HG03571 (cell line): ENCODE results near the gene CEACAM1.
"Not testable (repeated sequence)": the region's sequence is repeated elsewhere in the genome, so short reads cannot be mapped to it uniquely, and the experiment has no call there.

Experiments
- ATAC-seq: cut with Tn5 transposase; IDR thresholded peaks from one replicate; pipeline ENCODE4 v1.9.1; 2021; ENCODE audit not compliant: unreplicated experiment

Gene CEACAM1

DNA sequence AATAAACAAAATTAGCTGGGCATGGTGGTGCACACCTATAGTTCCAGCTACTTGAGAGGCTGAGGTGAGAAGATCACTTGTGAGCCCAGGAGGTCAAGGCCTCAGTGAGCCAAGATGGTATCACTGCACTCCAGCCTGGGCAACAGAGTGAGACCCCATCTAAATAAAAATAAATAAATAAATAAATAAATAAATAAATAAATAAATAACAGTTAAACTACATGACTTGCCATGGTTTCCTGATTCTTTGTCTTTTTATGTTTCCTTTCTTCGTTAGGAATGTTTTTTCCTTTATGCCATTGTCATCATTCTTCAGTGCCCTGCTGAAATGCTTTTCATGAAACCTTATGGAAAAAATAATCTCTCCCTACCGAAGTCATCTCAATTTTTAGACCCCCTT lies 50.3 kb downstream of the CEACAM1 start:
- ATAC-seq, result no peak

DNA sequence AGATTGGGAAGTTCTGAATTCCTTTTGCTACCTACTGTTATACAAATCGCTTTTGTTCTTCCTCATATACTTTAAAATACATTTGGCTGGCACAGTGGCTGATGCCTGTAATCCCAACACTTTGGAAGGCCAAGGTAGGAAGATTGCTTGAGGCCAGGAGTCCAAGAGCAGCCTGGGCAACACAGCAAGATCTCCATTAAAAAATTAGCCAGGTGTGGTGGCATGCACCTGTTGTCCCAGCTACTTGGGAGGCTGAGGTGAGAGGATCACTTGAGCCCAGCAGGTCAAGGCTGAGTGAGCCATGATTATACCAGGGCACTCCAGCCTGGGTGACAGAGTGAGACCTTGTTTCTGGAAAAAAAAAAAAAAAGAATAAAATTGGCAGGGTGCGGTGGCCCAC lies 51.2 kb downstream of the CEACAM1 start:
- no peak for ATAC-seq

DNA sequence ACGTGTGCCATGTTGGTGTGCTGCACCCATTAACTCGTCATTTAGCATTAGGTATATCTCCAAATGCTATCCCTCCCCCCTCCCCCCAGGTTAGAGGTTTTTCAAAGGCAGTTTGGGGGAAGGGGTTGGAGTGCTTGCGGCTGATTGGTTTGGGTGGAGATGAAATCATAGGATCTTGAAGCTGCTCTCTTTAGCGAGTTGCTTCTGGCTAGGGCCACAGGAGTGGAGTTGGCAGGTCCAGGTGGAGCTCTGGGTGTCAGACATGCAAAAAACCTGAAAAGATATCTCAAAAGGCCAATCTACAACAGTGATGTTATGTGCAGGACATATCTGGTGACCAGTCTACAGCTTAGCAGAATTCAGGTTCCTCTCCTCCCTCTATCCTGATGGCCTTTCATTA lies 52.9 kb downstream of the CEACAM1 start:
- no peak for ATAC-seq

DNA sequence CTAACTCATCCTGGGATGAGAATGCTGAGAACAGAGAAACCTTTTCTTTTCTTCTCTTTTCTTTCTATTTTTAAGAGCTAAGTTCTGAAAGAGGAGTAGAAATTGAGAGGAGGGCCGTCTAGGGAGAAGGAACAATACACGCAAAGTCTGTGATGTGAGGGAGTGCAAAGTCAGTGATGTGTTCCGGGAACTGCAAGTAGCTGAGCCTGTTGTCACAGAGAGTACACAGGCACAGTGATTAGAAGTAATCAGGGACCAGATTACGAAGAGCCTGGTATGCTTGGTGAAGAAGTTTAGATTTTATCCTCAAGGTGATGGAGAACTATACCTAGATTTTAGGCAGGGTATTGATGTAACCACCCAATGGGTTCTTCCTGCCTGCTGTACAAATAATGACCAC lies 53.5 kb downstream of the CEACAM1 start:
- no peak for ATAC-seq

DNA sequence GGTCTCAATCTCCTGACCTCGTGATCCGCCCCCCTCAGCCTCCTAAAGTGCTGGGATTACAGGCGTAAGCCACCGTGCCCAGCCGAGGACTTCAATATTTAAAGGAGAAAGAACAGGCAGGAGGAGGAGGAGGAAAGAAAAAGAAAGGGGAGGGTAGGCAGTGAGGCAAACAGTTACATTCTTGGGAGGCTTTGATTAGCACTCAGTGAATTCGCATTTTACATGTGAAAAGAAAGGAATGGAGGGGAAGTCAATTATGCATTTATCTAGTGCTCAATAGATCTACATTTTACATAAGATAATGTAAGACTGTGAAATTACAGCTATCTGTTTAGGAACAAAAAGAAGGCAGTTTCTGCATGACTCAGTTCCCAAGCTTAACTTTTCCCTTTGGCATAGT lies 54.6 kb downstream of the CEACAM1 start:
- ATAC-seq, result no peak

DNA sequence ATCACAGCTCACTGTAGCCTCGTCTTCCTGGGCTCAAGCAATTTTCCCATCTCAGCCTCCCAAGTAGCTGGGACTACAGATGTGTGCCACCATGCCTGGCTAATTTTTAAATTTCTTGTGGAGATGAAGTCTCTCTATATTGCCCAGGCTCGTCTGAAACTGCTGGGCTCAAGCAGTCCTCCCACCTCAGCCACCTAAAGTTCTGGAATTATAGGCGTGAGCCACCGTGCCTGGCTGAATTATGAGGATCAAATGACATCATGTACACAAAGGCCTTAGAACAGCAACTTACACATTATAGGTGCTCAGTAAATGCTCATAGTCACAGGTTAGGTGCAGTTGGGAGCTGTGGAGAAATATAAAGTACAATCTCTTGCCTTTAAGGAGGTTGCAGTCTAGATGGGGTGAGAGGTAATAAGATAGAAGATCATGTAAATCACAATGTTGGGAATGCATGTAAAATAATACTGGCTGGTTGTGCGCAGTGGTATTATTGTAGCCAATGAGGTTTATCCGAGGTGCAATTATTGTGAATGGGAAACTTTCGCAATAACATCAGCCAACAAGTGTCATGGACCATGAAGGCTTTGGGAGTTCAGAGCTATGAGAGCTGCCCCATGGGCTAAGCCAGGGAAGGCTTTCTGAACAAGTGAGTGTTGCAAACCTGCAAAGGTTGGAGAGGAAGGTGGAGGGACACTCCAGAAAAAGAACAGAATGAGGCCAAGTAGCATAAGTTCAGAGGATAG lies 55.7 kb downstream of the CEACAM1 start:
- no peak for ATAC-seq

DNA sequence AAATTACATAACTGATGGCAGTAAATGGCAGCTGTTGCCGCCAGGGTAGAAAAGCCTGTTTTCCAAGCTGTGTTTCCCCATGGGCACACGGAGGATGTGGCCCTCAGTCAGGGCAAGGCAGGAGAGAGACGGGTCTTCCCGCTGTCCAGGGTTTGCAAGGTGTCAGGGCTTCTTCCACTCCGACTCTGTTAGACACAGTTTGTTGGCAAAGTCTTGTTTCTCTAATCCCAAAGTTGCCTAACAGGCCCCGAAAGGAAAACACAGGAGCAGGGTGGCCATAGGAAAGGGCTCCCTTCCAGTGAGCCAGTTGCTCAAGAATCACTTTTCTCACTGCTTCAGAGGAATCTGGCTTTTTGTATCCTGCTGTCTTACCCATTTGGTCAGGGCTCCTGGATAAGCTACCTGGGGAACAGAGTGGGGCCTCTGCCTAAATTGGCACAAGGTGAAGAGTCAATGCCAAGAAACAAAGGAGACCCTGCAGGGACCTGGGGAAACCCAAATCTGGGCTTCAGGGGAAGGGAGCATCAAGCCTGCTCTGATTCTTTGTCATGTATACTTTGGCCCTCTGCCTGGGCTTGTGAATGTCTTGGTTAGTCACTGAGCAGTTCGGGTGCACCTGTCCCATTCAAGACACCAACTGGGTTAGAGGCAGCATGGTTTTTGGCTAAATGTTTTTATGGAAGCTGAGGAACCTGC lies 56.6 kb downstream of the CEACAM1 start:
- ATAC-seq, result no peak

DNA sequence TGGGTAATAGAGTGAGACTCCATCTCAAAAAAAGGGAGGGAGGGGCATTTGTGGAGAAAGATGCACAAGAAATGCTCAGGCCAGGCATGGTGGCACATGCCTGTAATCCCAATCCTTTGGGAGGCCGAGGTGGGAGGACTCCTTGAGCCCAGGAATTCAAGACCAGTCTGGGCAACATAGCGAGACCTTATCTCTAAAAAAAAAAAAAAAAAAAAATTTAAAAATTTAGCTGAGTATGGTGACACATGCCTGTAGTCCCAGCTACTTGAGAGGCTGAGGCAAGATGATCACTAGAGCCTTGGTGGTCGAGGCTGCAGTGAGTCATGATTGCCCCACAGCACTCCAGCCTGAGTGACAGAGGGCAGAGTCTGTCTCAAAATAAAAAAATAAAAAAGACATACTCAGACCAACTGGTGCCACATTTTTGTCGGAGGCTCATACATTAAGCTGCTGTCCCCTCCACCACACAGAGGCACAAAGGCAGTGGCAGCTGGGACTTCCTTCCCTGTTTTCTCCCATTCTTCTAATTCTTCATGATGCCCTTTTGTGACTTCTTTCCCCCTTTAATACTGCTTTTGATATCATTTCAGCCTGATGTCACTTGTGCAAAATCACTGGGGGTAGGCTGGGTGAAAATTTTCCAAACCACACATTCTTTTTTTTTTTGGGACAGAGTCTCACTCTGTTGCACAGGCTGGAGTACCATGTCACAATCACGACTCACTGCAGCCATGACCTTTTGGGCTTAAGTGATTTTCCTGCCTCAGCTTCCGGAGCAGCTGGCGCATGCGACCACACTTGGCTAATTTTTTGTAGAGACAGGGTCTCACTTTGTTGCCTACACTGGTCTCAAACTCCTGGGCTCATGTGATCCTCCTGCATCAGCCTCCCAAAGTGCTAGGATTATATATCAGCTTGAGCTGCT lies 58.7 kb downstream of the CEACAM1 start:
- no peak for ATAC-seq

DNA sequence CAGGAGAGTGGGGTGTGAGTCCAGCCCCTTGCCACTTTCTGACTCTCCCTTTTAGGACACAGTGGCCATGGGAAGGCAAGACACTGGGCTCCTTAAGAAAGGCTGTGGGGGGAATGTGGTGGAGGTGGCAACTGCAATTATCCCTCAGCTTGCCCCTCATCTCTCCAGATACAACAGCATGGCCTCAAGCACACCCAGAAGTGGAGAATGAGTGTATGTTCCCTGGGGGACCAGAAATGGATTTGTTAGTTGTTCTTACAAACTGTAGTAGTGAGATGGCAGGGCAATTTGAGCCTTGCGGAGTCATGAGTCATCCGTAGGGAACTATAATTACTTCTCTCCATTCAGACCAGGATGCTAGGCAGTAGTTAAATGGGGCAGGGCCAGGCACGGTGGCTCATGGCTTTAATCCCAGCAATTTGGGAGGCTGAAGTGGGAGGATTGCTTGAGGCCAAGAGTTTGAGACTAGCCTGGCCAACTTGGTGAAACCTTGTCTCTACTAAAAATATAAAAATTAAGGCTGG lies 59.9 kb downstream of the CEACAM1 start:
- ATAC-seq, result no peak

DNA sequence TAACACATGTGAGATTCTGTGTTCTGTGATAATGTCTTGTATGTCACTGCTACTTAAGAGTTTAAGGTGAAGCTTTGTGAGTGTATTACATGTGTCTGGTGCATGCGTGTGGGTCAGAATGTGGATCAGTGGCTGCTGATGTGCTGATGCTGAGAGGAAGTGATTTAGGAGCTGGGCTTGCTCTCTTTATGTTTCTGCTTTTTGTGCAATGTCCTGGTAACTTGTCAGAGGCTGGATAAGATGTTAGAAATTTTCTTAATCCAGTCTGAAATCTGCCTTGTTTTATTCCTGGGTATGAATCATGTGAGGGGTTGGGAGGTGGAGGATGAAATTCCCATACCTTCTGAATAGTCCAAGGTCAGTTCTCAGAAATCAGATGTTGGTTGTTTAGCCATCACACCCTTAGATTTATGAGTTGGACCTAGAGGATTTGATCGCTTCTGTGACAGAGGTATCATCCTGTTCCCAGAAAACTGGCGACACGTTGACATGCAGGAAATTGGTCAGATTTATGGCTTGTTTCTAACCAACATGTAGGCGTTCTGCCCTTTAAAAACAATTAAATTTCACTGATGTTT lies 61.0 kb downstream of the CEACAM1 start:
- no peak for ATAC-seq

DNA sequence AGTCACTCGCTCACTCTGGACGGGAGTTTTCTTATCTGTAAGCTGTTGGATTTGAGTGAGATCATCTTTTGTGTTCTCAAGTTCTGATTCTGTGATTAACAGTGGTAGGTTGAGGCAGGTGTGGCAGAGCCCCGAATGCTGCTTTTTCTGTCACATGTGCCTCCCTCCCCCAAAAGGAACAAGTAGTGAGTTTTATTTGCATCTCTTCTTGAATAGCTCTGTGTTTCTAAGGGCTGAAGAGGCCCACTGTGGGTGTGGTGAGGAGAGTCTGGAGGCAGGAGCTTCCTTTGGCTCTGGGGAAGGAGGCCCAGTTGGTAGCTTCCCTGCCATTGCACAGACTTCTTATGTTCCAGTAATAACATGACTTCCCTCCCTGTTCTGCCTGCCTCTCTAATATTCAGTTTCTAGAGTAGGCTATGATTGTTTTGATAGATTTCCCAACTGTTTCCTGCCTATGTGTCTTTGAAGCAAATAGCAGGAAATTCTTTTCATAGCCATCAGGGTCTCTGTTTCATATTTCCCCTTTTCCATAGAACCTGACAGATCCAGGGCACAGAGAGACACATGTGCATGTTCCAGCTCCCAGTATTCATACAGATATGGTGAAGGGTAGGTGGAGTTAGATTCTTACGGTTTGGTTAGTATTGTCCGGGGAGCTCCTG lies 61.6 kb downstream of the CEACAM1 start:
- ATAC-seq, result no peak

DNA sequence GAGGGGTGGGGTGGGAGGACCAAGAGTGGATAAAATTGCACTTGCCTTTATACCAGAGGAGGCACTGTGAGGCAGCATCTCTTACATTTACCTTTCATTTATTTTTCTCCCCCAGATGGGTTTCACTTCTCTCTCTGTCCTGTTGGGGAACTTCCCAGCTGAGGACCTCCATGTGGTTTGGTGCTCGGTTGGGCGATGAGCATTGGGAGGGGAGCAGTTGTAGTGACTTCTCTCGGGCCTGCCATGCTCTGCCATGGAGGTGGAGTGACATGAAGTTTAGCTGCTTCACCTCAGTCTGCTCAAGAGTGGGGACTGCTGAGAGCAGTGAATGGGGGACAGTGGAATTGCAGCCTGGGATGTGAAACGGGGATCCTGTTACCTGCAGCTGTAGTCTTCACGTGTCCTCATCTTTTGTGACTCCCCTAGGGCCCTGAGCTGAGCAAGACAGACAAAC lies 62.4 kb downstream of the CEACAM1 start:
- ATAC-seq, result peak; percentile 76

DNA sequence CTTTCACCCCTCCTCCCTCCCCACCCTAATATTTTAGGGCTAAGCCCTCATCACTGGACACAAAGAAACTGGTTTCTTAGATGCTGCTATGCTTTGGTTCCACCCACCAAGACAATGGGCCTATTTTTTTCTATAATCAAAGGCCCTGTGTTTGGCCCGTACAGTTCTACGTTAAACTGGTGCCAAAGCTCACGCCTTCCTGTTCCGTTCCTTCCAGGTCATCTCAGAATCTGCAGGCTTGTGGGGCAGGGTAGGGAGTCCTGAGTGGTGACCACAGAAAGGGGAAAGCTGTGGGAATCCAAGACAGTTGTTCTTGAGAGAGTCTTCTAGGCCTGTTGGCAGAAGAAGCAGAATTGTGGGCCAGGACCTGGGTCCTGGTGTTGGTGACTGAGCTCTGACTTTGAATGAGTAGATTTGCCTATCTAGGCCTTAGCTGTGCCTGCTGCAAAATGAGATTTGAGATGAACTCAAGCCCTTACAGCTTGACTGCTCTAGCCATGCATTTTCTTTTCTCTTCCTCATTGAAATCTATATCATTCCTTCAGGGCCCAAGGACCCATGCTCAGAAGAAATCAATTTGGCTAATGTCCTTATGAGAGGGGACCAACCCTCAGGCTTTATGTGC lies 66.5 kb downstream of the CEACAM1 start:
- no peak for ATAC-seq

DNA sequence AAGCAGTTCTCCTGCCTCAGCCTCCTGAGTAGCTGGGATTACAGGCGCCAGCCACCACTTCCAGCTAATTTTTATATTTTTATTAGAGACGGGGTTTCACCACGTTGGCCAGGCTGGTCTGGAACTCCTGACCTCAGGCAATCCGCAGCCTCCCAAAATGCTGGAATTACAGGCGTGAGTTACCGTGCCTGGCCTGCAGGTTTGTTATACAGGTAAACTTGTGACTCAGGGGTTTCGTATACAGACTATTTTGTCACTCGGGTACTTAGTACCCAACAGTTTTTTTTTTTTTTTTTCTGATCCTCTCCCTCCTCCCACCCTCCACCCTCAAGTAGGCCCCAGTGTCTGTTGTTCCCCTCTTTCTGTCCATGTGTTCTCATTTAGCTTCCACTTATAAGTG lies 67.0 kb downstream of the CEACAM1 start:
- ATAC-seq, result not testable (repeated sequence)

DNA sequence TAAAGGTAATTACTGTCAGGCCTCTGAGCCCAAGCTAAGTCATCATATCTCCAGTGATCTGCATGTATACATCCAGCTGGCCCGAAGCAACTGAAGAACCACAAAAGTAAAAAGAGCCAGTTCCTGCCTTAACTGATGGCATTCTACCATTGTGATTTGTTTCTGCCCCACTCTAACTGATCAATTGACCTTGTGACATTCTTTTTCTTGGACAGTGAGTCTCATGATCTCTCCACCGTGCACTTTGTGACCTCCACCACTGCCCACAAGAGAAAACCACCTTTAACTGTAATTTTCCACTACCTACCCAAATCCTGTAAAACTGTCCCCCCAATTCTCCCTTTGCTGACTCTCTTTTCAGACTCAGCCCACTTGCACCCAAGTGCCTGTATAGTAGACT lies 68.4 kb downstream of the CEACAM1 start:
- no peak for ATAC-seq
